Effector memory CD8-positive, alpha-beta T cell (primary cell): Measurements from ENCODE around the gene FUT9.

Experiments
- ATAC-seq: fragments of 150-1000 bp; cut with Tn5 transposase; replicated peaks from 2 replicates; pipeline ENCODE4 v1.10.0; 2021; ENCODE audit warnings: mild to moderate bottlenecking, moderate library complexity
- DNase-seq, 3 experiments: peaks; one replicate each; pipeline ENCODE4 v3.0.0; 2021
- H3K27ac Mint-ChIP-seq, 2 donors: one replicate each; pipeline ENCODE4 v1.8.0; 2022; ENCODE audit warnings: mild to moderate bottlenecking in 2 of 2, mixed read lengths in 2 of 2, moderate library complexity in 2 of 2
- H3K27me3 Mint-ChIP-seq, 2 donors: one replicate each; pipeline ENCODE4 v1.8.0; 2022; ENCODE audit warnings: mixed read lengths in 2 of 2
- H3K36me3 Mint-ChIP-seq: one replicate; pipeline ENCODE4 v1.8.0; 2022; ENCODE audit warnings: mild to moderate bottlenecking, moderate library complexity, mixed read lengths; ENCODE audit not compliant: insufficient read depth
- H3K4me1 Mint-ChIP-seq, 2 donors: one replicate each; pipeline ENCODE4 v1.8.0; 2022; ENCODE audit warnings: low read depth in 2 of 2, mixed read lengths in 2 of 2
- H3K4me3 Mint-ChIP-seq, 2 donors: one replicate each; pipeline ENCODE4 v1.8.0; 2022; ENCODE audit warnings: mild to moderate bottlenecking in 2 of 2, mixed read lengths in 2 of 2, moderate library complexity in 2 of 2
- H3K9me3 Mint-ChIP-seq, 2 donors: one replicate each; pipeline ENCODE4 v1.8.0; 2022; ENCODE audit warnings: mixed read lengths in 2 of 2

Gene FUT9

DNA sequence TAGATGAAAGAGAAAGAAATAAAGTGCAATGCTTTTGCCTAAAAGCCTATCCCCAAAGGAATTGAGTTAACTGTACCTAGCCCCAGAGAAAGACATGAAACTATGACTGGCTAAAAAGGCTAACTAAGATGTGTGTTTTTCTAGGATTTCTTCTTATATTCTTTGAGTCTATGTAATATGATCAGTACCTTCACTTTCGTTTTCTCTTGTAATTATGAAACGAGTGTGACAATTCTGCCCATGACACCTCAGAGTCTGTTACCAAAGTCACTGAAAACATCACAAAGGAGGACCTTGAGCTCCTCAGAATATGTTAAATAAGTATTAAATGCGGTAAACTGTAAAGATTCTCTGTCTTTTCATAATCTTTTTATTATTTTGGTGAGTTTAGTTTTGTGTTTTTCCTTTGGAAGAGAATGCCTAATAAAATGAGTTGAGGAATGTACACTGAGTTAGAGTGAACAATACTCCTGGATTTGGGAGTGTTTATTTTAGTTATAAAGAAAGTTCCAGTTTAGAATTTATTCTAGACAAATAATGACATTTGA is 141.3 kb downstream of the FUT9 start:
- H3K4me1 Mint-ChIP-seq, result peaks cover 9 to 10% of the 10 kb centered on the region in 2 donors

DNA sequence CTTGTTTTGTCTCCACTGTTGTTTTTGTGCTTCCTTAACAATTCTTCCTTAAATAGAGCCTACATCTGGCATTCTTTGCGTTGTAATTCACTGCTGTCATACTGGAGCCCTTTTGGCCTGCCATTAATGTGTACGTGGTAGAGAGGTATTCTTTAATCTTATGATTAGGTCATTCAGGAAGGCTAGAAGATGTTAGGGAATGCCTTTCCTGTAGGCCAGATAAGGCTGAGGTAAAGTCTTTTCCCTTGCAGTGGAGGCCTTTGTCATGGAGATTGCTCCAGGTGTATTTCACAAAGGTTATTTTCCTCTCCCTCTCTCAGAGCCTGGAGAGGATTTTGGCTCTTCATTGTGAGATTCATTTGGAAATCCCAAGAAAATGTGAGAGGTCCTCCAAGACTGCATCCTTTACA is 146.9 kb downstream of the FUT9 start:
- no peak for DNase-seq

More for the DNA sequence above, 141.3 kb downstream of the FUT9 start:
- no peaks in the 10 kb centered on the region for H3K36me3 Mint-ChIP-seq
- no peaks in the 10 kb centered on the region for H3K9me3 Mint-ChIP-seq
- H3K27me3 Mint-ChIP-seq, result no peaks in the 10 kb centered on the region
- peak overlapping the region; percentile 80 to 87 for H3K27ac Mint-ChIP-seq
- DNase-seq (no peak), ATAC-seq (peak; percentile 72)
- peak overlapping the region; percentile 60 to 65 for H3K4me3 Mint-ChIP-seq

DNA sequence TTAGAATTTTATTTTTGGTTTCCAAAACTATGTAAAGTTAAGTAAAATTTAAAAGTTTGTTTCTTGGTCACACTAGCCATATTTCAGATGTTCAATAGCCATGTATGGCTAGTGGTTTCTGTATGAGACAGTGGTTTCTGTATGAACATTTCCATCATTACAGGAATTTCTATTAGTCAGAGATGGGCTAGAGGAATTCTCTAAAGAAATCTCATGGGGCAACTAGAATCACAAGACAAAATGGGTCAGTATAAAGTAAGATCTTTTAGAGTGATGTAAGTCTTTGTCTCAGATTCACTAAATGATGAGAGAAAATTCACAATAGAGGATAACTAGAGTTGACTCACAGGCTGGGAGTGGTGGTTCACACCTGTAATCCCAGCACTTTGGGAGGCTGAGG is 149.0 kb downstream of the FUT9 start:
- ATAC-seq (no peak), DNase-seq (no peak)
- Mint-ChIP-seq H3K4me1 (no peaks in the 10 kb centered on the region), H3K27me3 (peaks cover 0 to 5% of the 10 kb centered on the region in 2 donors), H3K9me3 (no peaks in the 10 kb centered on the region), H3K4me3 (no peak overlapping the region), H3K36me3 (no peaks in the 10 kb centered on the region), H3K27ac (no peak overlapping the region)

More for the DNA sequence above, 146.9 kb downstream of the FUT9 start:
- Mint-ChIP-seq H3K27ac (no peak overlapping the region), H3K4me1 (no peaks in the 10 kb centered on the region), H3K4me3 (no peak overlapping the region), H3K9me3 (no peaks in the 10 kb centered on the region), H3K36me3 (no peaks in the 10 kb centered on the region), H3K27me3 (peaks cover 0 to 5% of the 10 kb centered on the region in 2 donors)
- no peak for ATAC-seq

DNA sequence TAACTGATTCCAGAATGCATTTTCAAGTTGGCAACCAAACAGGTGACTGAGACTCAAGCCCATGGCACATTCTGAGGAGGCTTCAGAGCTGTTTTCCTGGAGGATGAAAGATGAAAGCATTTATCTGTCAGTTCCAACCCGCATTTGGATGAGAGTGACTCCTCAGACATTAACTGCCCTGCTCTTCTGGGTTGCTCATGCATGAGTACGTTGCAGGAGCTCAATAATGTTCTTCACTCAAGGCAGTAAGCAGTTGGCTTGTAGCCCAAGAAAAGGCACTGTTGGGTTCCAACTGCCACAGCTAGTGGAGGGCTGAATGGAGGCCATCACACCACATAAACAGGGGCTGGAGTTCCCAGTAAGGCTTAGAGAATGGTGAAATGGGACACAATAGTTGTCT is 155.3 kb downstream of the FUT9 start:
- ATAC-seq (no peak), DNase-seq (no peak)
- Mint-ChIP-seq H3K27ac (no peak overlapping the region), H3K9me3 (no peaks in the 10 kb centered on the region), H3K4me3 (no peak overlapping the region), H3K4me1 (no peaks in the 10 kb centered on the region), H3K36me3 (no peaks in the 10 kb centered on the region), H3K27me3 (peaks cover 0 to 5% of the 10 kb centered on the region in 2 donors)

DNA sequence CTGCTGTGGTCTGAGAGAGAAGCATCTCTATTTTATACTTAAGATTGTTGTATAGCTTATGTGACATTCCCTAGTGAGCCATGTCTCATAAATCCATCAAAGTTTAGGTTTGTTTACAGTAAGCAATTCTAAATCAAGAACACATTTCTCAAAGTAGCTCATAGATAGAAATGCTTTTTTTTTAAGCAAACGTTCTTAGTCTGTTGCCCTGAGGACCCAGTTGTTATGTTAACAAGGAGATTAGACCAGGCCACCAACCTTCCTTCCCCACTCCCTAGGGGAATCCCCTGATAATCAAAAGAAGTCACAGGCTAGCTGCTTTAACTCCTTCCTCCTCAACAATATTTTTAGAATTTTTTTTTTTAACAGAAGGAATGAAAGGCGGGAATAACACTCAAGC is 169.0 kb downstream of the FUT9 start:
- ATAC-seq (no peak), DNase-seq (no peak)
- Mint-ChIP-seq H3K27me3 (peaks cover 13 to 20% of the 10 kb centered on the region in 2 donors), H3K27ac (no peak overlapping the region), H3K9me3 (peaks cover 0 to 6% of the 10 kb centered on the region in 2 donors), H3K4me3 (no peak overlapping the region), H3K4me1 (no peaks in the 10 kb centered on the region), H3K36me3 (no peaks in the 10 kb centered on the region)

DNA sequence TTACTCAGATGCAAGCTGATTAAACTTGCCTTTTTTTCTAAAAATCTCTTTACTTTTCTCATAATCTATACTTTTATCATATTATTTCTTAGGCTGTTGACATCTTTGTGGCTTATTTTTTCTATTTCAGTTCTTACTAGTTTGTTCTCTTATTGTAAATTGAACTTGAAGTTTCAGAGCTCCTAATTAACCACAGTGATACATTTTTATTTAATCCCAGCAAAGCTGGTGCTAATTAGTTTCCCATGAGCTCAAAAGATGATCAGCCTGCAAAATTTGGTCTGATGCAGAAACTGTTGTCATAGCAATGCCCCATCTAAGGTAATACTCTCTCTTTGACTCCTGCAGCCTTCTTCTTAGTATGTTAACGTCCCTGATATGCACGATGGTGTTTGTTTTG is 170.3 kb downstream of the FUT9 start:
- Mint-ChIP-seq H3K9me3 (peaks cover 6 to 7% of the 10 kb centered on the region in 2 donors), H3K4me3 (no peak overlapping the region), H3K4me1 (no peaks in the 10 kb centered on the region), H3K36me3 (no peaks in the 10 kb centered on the region), H3K27me3 (peaks cover 23 to 28% of the 10 kb centered on the region in 2 donors), H3K27ac (no peak overlapping the region)
- DNase-seq, result no peak
- ATAC-seq, result no peak

DNA sequence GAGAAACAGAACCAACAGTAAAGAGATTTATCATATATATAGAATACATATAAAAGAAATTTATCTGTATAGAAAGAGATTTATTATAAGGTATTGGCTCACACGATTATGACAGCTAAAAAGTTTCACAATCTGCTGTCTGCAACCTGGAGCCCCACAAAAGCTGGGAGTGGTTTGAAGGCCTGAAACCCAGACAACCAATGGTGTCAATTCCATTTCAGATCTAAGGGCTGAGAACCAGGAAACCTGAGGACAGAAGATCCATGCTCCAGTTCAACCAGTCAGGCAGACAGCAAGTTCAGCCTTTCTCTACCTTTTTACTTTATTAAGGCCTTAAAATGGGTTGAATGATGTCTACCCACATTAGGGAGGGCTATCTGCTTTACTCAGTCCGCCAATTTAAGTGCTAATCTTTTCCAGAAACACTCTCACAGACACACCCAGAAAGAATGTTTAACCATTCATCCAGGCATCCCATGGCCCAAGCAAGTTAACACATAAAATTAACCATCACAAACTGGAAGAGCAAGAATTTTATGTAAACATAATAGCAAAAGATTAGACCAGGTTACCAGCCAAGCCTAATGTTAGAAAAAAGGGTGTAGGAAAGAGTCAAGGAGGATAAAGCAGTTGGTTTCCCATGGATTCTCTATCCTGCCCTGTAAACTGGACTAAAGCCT is 170.9 kb downstream of the FUT9 start:
- peaks cover 6 to 7% of the 10 kb centered on the region in 2 donors for H3K9me3 Mint-ChIP-seq
- no peak overlapping the region for H3K4me3 Mint-ChIP-seq
- H3K27me3 Mint-ChIP-seq, result peaks cover 23 to 30% of the 10 kb centered on the region in 2 donors
- ATAC-seq (no peak), DNase-seq (no peak)
- H3K36me3 Mint-ChIP-seq, result no peaks in the 10 kb centered on the region
- no peaks in the 10 kb centered on the region for H3K4me1 Mint-ChIP-seq
- H3K27ac Mint-ChIP-seq, result no peak overlapping the region

DNA sequence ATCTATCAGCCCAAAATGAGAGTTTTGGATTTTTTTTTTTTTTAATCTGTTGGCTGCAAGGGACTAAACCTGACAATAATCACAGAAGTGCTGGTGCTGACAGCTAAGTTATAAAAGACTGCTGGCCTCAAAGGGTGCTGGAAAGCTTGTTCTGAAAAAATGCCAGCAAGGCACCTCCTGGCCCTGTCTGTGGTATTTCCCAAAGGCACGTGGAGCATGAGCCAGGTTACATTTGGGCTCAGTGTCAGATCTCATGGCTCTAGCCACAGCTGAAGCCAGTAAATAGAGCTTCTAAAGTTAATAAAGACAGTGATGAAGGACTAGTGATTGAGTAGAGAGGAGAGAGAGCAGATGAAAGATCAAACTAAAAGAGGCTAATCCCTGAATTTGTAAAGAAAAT is 178.9 kb downstream of the FUT9 start:
- no peaks in the 10 kb centered on the region for H3K36me3 Mint-ChIP-seq
- peaks cover 11% of the 10 kb centered on the region in 2 donors for H3K27me3 Mint-ChIP-seq
- peaks cover 2 to 7% of the 10 kb centered on the region in 2 donors for H3K9me3 Mint-ChIP-seq
- no peak for ATAC-seq
- no peak for DNase-seq
- no peaks in the 10 kb centered on the region for H3K4me1 Mint-ChIP-seq
- no peak overlapping the region for H3K4me3 Mint-ChIP-seq
- H3K27ac Mint-ChIP-seq, result no peak overlapping the region

DNA sequence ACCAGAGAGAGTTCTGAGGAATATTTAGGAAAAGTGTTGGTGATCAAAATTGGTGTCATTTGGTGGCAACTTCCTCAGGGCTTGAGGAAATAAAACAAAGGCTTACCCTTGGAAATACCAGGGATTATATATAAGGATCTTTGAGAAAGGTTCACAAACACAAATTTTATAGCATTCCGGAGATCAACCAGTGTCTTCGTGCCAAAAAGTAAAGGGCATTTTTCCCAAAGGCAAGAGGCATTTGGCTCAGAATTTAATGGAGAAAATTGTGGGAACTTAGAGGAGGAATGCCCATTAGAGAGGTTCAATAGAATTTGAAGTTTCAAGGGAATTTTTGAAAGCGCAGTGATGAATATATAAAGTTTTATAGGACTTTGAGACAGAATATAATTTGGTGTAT is 179.5 kb downstream of the FUT9 start:
- DNase-seq (no peak), ATAC-seq (no peak)
- Mint-ChIP-seq H3K4me3 (no peak overlapping the region), H3K9me3 (peaks cover 2 to 7% of the 10 kb centered on the region in 2 donors), H3K4me1 (no peaks in the 10 kb centered on the region), H3K27ac (no peak overlapping the region), H3K27me3 (peaks cover 7 to 11% of the 10 kb centered on the region in 2 donors), H3K36me3 (no peaks in the 10 kb centered on the region)

DNA sequence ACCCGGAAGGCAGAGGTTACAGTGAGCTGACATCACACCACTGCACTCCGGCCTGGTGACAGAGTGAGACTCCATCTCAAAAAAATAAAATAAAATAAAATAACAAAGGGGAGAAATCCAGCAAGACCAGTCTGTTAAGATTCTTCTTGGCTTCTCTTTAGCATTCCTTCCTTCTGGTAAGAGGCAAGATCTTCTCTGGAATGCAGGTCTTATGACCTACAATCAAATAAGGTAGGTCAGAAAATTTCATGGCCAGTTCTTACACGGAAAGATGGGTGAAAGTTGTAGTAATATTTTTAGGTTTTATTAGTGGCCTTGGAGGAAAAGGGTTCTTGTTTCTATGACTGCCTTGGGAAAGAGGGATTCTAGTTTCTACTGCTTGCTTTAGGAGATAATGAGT is 180.9 kb downstream of the FUT9 start:
- Mint-ChIP-seq H3K27ac (no peak overlapping the region), H3K4me1 (no peaks in the 10 kb centered on the region), H3K27me3 (no peaks in the 10 kb centered on the region), H3K9me3 (peaks cover 0 to 2% of the 10 kb centered on the region in 2 donors), H3K4me3 (no peak overlapping the region), H3K36me3 (no peaks in the 10 kb centered on the region)
- no peak for ATAC-seq
- DNase-seq, result no peak

DNA sequence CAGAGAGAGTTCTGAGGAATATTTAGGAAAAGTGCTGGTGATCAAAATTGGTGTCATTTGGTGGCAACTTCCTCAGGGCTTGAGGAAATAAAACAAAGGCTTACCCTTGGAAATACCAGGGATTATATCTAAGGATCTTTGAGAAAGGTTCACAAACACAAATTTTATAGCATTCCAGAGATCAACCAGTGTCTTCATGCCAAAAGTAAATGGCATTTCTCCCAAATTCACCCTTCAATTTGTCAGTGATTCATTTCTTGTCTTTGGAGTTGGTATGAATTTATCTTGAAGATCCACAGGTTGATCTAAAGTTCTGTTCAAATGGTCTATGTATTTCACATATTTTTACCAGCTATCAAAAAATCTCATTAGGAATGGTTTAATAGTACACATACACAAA is 181.5 kb downstream of the FUT9 start:
- Mint-ChIP-seq H3K4me1 (no peaks in the 10 kb centered on the region), H3K4me3 (no peak overlapping the region), H3K9me3 (peaks cover 0 to 2% of the 10 kb centered on the region in 2 donors), H3K27ac (no peak overlapping the region), H3K27me3 (no peaks in the 10 kb centered on the region), H3K36me3 (no peaks in the 10 kb centered on the region)
- ATAC-seq, result no peak
- no peak for DNase-seq

DNA sequence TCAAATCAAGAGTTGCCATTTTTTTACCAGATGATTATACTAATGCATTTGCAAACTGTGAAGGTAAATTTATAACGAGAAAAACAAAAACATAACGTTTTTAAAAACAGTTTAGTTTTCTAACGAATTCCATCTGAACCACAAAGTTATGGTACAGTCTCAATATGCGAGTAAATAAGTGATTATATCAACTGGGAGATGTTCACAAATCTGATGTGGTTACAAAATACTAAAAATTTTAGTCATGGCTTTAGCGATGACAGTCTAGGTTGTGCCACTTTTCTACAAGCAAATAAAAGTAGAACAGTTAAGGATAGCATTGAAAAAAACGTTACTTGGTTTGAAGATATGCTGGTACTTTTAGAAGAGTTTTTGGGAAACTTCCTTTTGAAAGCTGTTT is 186.8 kb downstream of the FUT9 start:
- no peak for ATAC-seq
- H3K27ac Mint-ChIP-seq, result no peak overlapping the region
- no peak overlapping the region for H3K4me3 Mint-ChIP-seq
- H3K4me1 Mint-ChIP-seq, result no peaks in the 10 kb centered on the region
- no peaks in the 10 kb centered on the region for H3K36me3 Mint-ChIP-seq
- no peaks in the 10 kb centered on the region for H3K9me3 Mint-ChIP-seq
- H3K27me3 Mint-ChIP-seq, result no peaks in the 10 kb centered on the region
- DNase-seq, result no peak

DNA sequence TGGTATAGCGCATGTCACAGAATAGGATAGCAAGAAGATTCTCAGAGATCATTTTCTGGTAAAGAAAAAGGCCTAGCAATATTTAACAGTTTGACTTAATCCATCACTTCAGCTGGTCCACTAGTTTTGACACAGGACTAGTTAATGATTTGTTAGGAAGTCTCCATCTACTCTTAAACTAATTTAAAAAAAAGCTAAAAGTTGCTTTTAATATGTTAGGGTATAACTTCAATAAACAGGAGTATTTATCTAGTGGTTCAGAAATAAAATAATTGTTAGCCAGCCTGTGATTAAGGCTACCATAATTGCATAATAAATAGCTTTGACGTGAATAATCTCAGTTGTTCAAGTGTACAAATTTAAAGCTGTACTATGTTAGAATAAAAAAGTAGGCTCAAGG is 195.6 kb downstream of the FUT9 start:
- Mint-ChIP-seq H3K9me3 (no peaks in the 10 kb centered on the region), H3K27ac (no peak overlapping the region), H3K4me3 (no peak overlapping the region), H3K4me1 (no peaks in the 10 kb centered on the region), H3K27me3 (no peaks in the 10 kb centered on the region), H3K36me3 (no peaks in the 10 kb centered on the region)
- DNase-seq, result no peak
- no peak for ATAC-seq

DNA sequence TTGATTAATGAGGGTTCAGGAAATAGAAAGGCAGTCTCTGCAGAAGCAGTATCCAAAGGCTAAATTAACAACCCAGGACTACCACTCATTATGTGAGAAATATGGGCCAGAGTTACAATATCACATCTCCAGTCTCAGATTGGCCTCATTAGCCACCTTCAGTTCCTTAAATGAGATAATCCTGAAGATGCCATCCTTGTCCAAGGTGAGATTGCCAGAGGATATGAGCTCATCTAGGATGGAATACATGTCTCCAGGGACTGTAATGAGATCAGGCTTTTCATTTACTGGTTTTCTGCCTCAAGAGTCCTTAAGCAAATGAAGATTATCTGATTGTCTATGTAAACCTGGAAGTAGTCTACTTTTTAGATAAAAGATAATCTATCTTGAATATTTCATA is 196.3 kb downstream of the FUT9 start:
- no peak overlapping the region for H3K27ac Mint-ChIP-seq
- no peak for DNase-seq
- no peaks in the 10 kb centered on the region for H3K27me3 Mint-ChIP-seq
- H3K4me1 Mint-ChIP-seq, result no peaks in the 10 kb centered on the region
- no peak for ATAC-seq
- no peaks in the 10 kb centered on the region for H3K36me3 Mint-ChIP-seq
- H3K4me3 Mint-ChIP-seq, result no peak overlapping the region
- H3K9me3 Mint-ChIP-seq, result no peaks in the 10 kb centered on the region
